T-helper 2 cell treated with Interferon-gamma antibody and Interleukin-4, amounts not matched to agents 5 μg/mL and 100 μg/mL, for 36 hours (primary cell): ENCODE data around the gene KLF1.
"Not testable (repeated sequence)": the region's sequence is repeated elsewhere in the genome, so short reads cannot be mapped to it uniquely, and the experiment has no call there.

Source experiments
- DNase-seq: peaks from one replicate; pipeline ENCODE4 v3.0.0; 2021; ENCODE audit warnings: low spot score
- H3K27ac Mint-ChIP-seq: one replicate; pipeline ENCODE4 v1.8.0; 2021; ENCODE audit warnings: mild to moderate bottlenecking, mixed read lengths
- H3K27me3 Mint-ChIP-seq: one replicate; pipeline ENCODE4 v1.8.0; 2021; ENCODE audit warnings: low read depth, mixed read lengths
- H3K36me3 Mint-ChIP-seq: one replicate; pipeline ENCODE4 v1.8.0; 2021; ENCODE audit warnings: low read depth, mixed read lengths
- H3K4me1 Mint-ChIP-seq: one replicate; pipeline ENCODE4 v1.8.0; 2021; ENCODE audit warnings: low read depth, mixed read lengths
- H3K4me3 Mint-ChIP-seq: one replicate; pipeline ENCODE4 v1.8.0; 2022; ENCODE audit warnings: mild to moderate bottlenecking, moderate library complexity, mixed read lengths
- H3K9me3 Mint-ChIP-seq: one replicate; pipeline ENCODE4 v1.8.0; 2021; ENCODE audit warnings: mixed read lengths

The KLF1 gene

DNA sequence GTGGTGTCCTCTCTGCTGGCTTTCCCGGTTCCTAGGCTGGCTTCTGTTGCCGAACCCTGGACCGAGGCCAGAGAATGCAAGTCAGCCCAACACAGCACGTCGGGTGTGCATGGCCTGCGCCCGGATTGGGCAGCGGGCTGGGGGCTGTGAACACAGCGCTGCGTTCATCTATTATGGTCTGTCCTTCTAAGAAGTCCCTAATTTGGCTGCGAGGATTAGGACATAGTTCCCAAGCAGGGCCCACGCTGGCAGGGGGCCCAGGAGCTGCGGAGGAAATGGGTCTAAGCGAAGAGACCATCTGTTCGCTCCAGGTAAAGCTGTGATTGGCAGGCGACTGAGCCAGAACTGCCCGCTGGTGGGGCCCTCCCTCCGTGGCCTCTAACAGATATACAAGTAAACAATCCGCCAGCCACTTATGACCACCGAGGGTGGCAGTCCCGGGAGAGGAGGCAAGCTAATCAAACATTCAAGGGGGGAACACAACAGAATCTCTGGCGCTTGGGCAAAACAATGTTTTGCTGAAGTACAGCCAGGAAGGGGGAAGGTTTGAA, 26.1 kb upstream of the KLF1 start:
- peaks cover 13% of the 10 kb centered on the region for H3K4me1 Mint-ChIP-seq
- H3K4me3 Mint-ChIP-seq = no peak overlapping the region
- H3K27ac Mint-ChIP-seq = peak overlapping the region; percentile 94
- DNase-seq = no peak
- peaks cover 2% of the 10 kb centered on the region for H3K36me3 Mint-ChIP-seq
- no peaks in the 10 kb centered on the region for H3K9me3 Mint-ChIP-seq
- H3K27me3 Mint-ChIP-seq = no peaks in the 10 kb centered on the region

GRCh38 chr19:12912571-12912970, 25.6 kb upstream of the KLF1 start:
- H3K27ac Mint-ChIP-seq = no peak overlapping the region
- DNase-seq = no peak
- no peaks in the 10 kb centered on the region for H3K27me3 Mint-ChIP-seq
- peaks cover 13% of the 10 kb centered on the region for H3K4me1 Mint-ChIP-seq
- no peaks in the 10 kb centered on the region for H3K9me3 Mint-ChIP-seq
- peaks cover 2% of the 10 kb centered on the region for H3K36me3 Mint-ChIP-seq
- H3K4me3 Mint-ChIP-seq = no peak overlapping the region

DNA sequence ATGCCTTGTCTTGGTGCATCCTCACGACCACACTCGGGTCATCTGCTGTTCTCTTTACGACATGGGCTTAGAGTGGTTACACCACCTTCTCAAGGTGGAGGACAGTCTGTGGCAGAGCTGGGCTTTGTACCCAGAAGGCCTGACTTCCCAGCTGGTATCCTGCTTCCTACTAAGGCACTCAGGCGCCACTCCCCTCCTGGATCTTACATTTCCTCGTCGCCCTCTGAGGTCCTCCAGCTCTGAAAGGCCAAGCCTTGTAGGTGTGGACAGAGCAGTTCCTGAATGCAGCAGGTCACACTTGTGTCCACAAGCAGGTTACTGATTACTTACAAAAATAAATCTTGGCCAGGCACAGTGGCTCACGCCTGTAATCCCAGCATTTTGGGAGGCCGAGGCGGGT, 20.2 kb upstream of the KLF1 start:
- Mint-ChIP-seq H3K9me3 (no peaks in the 10 kb centered on the region), H3K36me3 (peaks cover 4% of the 10 kb centered on the region), H3K27ac (no peak overlapping the region), H3K27me3 (no peaks in the 10 kb centered on the region), H3K4me3 (no peak overlapping the region), H3K4me1 (no peaks in the 10 kb centered on the region)
- no peak for DNase-seq

- Mint-ChIP-seq H3K27ac (no peak overlapping the region), H3K9me3 (no peaks in the 10 kb centered on the region), H3K27me3 (no peaks in the 10 kb centered on the region), H3K36me3 (peaks cover 6% of the 10 kb centered on the region), H3K4me3 (no peak overlapping the region), H3K4me1 (no peaks in the 10 kb centered on the region)
- DNase-seq = no peak
Measured at GRCh38 chr19:12899891-12900518, 13.0 kb upstream of the KLF1 start.

DNA sequence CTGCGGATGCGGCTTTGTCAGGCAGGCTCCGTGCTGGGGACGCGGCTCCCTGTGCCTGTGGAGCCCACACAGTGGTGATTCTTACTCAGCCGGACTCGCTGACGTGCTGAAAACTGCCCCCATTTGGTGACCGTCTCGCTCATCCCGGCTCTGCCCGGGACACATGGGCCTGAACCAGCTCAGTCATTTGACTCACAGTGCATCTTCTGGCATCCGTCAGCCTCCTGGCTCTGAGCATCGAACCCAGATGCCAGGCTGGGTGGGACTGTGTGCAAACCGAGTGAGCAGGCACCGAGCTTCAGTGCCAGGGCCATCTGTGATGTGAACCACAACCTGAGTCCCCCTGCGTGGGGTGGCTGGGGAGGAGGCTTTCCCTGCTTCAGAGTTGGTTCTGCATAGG, 9.5 kb upstream of the KLF1 start:
- H3K27ac Mint-ChIP-seq = no peak overlapping the region

DNA sequence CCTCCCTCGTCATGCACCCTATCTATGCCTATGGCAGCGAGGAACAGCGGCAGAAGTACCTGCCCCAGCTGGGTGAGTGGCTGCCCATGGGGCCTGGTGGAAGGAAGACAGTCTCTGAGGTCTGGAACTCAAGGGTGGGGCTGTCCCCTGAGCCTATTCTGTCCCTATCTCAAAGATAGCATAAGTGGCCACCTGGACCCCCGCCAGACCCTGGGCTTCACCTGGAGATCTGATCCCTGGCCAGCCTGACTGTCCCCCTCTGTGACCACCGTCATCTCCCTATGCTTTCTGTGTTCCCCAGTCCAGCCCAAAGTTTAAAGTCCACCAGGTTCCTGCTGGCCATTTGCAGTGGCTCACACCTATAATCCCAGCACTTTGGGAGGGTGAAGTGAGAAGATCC, 6.6 kb upstream of the KLF1 start:
- Mint-ChIP-seq H3K27ac (no peak overlapping the region), H3K27me3 (no peaks in the 10 kb centered on the region), H3K4me1 (peaks cover 14% of the 10 kb centered on the region), H3K9me3 (no peaks in the 10 kb centered on the region), H3K4me3 (peak overlapping the region; percentile 63), H3K36me3 (peaks cover 13% of the 10 kb centered on the region)
- no peak for DNase-seq

More for the DNA sequence above, 9.5 kb upstream of the KLF1 start:
- H3K4me3 Mint-ChIP-seq = no peak overlapping the region
- no peaks in the 10 kb centered on the region for H3K9me3 Mint-ChIP-seq
- peaks cover 5% of the 10 kb centered on the region for H3K4me1 Mint-ChIP-seq
- H3K36me3 Mint-ChIP-seq = peaks cover 10% of the 10 kb centered on the region
- no peak for DNase-seq
- H3K27me3 Mint-ChIP-seq = no peaks in the 10 kb centered on the region

GRCh38 chr19:12891553-12892021, 4.6 kb upstream of the KLF1 start:
- Mint-ChIP-seq H3K4me3 (peak overlapping the region; percentile 97), H3K9me3 (no peaks in the 10 kb centered on the region), H3K27ac (peak overlapping the region; percentile 88), H3K27me3 (no peaks in the 10 kb centered on the region), H3K4me1 (peaks cover 14% of the 10 kb centered on the region), H3K36me3 (peaks cover 10% of the 10 kb centered on the region)
- peak; percentile 9 for DNase-seq

DNA sequence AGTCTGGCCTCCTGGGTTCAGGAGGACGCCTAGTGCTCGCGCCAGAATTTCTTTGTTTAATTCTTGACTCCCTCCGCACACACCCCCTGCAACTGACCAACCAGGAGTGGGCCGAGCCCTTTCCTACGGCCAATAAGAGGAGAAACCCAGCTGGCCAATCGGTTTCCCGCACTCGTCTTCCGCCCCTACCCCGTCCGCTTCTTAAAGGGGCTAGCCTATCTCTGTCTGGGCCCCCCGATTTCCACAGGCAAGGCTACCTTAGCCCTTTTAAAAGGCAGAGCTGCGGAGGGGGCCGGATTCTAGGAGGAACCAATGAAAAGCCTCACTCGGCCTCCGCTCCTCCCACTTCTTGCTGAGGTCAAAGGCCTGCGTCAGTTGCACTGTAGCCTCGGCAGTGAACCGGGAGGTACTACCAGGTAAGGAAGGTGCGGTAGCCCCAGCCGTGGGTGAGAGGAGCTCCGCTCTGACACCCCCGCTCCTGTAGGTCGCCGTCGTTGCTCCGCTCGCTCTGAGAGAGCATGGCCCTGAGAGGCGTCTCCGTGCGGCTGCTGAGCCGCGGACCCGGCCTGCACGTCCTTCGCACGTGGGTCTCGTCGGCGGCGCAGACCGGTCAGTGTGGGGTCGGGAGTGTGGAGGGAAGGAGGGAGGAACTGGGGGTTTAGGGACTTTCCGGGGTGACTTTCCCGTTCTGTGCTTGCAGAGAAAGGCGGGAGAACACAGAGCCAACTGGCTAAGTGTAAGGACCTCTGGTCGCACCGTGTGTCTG, 4.0 kb upstream of the KLF1 start, which contains the start of gene GCDH:
GCDH (plus strand) TSS at position 374 of the 766 bp plus-strand sequence; CDS start at position 519, 145 bp downstream.
- DNase-seq = peak; percentile 96
- Mint-ChIP-seq H3K4me3 (peak within 1 kb of the TSS; percentile 97), H3K27ac (peak within 1 kb of the TSS; percentile 88), H3K27me3 (no peaks in the 10 kb centered on the region), H3K36me3 (peaks cover 10% of the 10 kb centered on the region), H3K9me3 (no peaks in the 10 kb centered on the region), H3K4me1 (peaks cover 14% of the 10 kb centered on the region)

- Mint-ChIP-seq H3K4me1 (peaks cover 14% of the 10 kb centered on the region), H3K4me3 (peak overlapping the region; percentile 97)
- not testable (repeated sequence) for DNase-seq
Measured at GRCh38 chr19:12890299-12890786, 3.3 kb upstream of the KLF1 start.

GRCh38 chr19:12888006-12888603, 1.1 kb upstream of the KLF1 start:
- DNase-seq = no peak
- no peak overlapping the region for H3K4me3 Mint-ChIP-seq
- no peak overlapping the region for H3K27ac Mint-ChIP-seq
- no peaks in the 10 kb centered on the region for H3K27me3 Mint-ChIP-seq
- H3K9me3 Mint-ChIP-seq = peaks cover 4% of the 10 kb centered on the region
- peaks cover 6% of the 10 kb centered on the region for H3K36me3 Mint-ChIP-seq
- H3K4me1 Mint-ChIP-seq = peaks cover 18% of the 10 kb centered on the region

More at GRCh38 chr19:12890299-12890786, 3.3 kb upstream of the KLF1 start:
- peak overlapping the region; percentile 88 for H3K27ac Mint-ChIP-seq
- H3K36me3 Mint-ChIP-seq, H3K9me3 Mint-ChIP-seq, H3K27me3 Mint-ChIP-seq: not testable (repeated sequence)

- Mint-ChIP-seq H3K4me3 (peak overlapping the region; percentile 43), H3K27me3 (no peaks in the 10 kb centered on the region), H3K27ac (peak overlapping the region; percentile 10), H3K36me3 (peaks cover 9% of the 10 kb centered on the region), H3K4me1 (peaks cover 14% of the 10 kb centered on the region), H3K9me3 (peaks cover 12% of the 10 kb centered on the region)
- no peak for DNase-seq
Measured at GRCh38 chr19:12886651-12886968, 391 bp downstream of the KLF1 start.

GRCh38 chr19:12885749-12886650, 1.0 kb downstream of the KLF1 start:
- Mint-ChIP-seq H3K27me3 (no peaks in the 10 kb centered on the region), H3K9me3 (peaks cover 12% of the 10 kb centered on the region), H3K36me3 (peaks cover 7% of the 10 kb centered on the region), H3K4me3 (peak overlapping the region; percentile 43), H3K4me1 (peaks cover 14% of the 10 kb centered on the region), H3K27ac (peak overlapping the region; percentile 10)
- no peak for DNase-seq
